GM19468 (cell line): ENCODE results near the gene EBF4.

Source experiments
- ATAC-seq: cut with Tn5 transposase; IDR thresholded peaks from one replicate; pipeline ENCODE4 v1.9.1; 2021; ENCODE audit warnings: mild to moderate bottlenecking, moderate library complexity, moderate number of reproducible peaks; ENCODE audit not compliant: unreplicated experiment; ENCODE audit errors: extremely low read depth

The EBF4 gene

DNA sequence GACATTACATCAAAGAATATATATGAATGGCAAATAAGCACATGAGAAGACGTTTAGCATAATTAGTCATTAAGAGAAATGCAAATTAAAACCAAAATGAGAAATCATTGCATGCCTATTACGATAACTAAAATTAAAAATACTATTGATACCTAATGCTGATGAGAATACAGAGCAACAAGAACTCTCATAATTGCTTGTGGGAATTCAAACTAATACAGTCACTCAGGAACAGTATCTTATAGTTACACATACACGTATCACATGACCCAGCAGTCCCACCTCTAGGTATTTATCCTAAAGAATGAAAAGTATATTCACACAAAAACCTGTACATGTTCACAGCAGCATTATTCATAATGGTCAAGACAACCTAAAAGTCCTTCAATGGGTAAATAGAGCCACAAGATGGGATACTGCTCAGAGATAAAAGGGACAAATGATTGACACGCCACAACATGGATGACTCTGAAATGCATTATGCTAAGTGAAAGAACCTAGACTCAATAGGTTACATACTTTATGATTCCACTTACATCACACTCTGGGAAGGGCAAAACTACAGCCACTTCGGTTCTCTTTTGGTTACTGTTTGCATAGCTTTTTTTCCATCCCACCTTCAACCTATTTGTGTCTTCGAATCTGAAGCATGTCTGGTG lies 91.5 kb downstream of the EBF4 start:
- ATAC-seq, result no peak

DNA sequence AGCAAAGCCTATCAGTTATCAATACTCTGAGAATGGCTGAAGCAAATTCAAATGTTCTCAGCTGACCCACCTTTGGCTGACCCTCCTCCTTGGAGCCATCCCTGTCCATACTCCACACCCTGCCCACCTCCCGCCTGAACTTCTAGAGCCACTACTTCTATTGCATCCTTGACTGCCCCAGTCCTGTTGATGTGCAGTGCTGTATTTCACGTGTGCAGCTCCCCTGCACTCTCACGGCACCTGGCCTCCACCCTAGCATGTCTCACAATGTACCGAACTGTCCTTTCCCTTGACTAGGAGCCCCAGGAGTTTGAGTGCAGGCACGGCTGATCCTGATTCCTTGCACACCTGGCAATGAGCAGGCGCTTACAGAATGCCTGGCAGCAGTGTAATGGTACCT lies 100.9 kb downstream of the EBF4 start:
- no peak for ATAC-seq

GRCh38 chr20:2794202-2794748 lies 101.7 kb downstream of the EBF4 start:
- ATAC-seq, result no peak

GRCh38 chr20:2794866-2795447 lies 102.4 kb downstream of the EBF4 start:
- ATAC-seq, result no peak

DNA sequence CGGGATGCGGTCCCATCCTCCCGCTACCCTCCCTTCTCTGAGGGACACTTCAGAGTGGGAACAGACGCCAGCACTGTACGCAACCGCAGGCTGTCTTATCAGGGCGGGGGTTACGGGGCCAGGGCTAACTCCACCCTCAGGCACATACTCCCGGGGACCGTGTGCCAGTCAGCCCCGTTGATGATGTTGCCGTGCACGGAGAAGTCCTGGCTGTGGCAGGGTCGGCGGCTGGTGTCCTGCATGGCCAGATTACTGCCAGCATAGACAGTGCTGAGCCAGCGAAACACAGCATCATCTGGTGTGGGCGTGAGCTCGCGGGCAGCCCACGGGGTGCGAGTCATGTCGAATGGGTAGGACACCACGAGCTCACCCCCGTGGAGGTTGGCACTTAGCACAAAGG lies 102.9 kb downstream of the EBF4 start:
- no peak for ATAC-seq

DNA sequence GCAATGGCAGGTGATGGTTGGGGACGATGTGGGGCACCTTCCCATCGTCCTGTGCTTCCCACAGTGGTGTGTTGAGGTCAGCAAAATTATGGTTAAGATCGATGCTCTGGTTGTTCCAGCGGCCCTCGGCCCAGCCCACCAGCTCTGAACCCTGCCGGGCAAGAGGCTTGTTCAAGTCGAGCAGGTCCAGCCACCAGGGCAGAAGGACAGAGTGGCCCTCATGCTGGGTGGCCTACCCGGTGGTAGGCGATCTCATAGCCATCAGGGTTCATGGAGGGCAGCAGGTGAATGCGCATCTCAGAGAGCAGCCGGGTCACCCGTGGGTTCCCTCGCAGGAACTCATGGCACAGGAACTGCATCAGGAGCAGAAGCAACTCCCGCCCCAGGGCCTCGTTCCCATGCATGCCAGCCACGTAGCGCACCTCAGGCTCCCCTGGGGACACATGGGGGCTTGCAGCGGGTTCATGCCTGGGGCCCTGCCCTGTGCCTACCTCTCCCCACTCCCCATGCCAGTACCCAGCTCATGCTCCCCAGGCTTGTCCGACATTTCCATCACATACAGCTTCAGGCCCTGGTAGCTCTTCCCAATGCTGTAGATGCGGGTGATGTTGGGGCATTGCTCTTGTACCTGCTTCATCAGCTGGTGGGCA lies 103.6 kb downstream of the EBF4 start:
- no peak for ATAC-seq

DNA sequence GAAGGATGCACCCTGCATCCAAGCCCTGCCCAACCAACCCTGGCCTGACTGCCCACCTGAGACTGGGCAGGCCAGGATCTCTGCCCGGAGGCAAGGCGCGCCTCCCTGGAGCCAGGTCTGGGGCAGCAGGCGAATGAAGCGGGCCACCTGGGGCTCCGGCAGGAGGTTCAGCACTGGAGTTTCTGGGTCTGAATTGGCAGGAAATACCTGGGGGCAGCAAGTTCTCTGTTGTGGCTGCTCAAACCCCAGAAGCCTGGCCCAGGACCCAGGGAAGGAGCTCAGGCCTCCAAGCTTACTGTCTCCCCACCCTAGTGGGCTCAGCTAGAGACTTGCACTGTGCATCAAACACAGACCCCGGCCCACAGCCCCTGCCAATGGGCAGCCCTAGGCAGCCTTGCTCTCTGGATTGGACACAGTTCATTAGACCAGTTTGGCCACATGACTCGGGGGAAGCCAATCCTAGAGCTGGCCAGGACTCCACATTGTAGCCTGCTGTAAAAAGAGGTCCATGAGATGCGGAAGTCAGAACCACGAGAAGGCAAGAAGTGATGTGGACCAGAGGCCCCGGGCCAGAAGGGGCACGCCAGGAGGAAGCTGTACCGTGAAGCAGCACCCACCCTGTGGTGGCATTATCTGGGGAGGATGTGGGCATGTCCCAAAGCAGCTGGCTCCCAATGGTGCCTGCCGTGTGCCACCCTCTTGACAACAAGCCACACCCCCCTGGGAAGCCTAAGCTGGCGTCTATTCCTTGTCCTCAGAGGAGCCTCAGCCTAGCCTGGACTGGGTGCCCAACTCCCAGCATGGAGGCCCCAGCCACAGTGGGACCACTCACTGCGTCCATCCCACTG lies 104.8 kb downstream of the EBF4 start:
- no peak for ATAC-seq

DNA sequence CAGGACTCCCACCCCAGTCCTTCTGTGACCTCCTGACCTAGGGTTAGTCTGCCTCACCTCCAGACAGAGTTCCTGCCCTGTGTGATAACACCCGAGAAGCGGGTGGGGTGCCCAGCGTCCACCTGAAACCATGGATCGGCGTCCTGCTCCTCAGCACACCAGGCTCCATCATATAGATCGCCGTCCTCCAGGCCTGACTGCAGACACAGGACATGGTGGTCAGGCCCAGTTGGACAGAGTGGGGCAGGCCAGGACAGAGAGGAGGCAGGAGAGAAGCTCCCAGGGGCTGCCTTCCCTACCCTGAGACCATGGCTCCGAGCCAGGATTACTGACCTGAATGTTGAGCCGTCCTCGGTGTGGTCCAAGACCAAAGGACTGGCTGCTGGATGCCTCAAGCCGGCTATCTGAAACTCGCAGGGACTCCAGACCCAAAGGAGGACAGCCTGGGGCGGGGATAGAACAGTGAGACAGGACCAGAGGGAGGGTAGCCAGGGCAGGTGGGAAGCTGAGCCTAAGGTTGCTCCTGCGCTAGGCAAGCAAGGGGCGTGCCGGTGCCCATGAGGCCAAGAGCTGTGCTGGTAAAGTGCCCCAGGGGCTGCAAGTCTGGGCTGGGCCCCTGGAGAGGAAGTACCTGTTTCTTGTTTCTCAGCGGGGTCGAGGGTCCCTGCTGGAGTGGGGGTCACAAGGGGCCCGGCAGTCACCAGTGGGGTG lies 105.7 kb downstream of the EBF4 start:
- ATAC-seq, result no peak

DNA sequence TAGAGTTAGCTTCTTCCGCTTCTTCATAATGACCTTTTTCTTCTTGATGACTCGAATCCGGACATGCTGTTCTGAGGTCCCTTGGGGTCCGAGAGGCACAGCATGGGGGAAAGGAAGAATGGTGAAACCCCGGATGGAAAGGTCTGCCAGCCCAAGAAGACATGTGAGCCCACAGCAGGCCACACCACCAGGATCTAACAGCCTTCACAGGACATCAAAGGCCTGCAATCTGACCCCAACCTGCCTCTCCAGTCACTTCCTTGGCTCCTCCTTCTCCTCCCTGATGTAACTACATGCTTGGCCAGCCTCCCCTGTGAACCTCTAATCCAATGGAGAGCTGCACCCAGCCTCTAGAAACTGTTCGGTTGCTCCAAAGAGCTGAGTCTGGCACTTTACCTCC lies 106.2 kb downstream of the EBF4 start:
- ATAC-seq, result no peak

- ATAC-seq, result no peak
These were observed 106.7 kb downstream of the EBF4 start for GRCh38 chr20:2799271-2799670.

DNA sequence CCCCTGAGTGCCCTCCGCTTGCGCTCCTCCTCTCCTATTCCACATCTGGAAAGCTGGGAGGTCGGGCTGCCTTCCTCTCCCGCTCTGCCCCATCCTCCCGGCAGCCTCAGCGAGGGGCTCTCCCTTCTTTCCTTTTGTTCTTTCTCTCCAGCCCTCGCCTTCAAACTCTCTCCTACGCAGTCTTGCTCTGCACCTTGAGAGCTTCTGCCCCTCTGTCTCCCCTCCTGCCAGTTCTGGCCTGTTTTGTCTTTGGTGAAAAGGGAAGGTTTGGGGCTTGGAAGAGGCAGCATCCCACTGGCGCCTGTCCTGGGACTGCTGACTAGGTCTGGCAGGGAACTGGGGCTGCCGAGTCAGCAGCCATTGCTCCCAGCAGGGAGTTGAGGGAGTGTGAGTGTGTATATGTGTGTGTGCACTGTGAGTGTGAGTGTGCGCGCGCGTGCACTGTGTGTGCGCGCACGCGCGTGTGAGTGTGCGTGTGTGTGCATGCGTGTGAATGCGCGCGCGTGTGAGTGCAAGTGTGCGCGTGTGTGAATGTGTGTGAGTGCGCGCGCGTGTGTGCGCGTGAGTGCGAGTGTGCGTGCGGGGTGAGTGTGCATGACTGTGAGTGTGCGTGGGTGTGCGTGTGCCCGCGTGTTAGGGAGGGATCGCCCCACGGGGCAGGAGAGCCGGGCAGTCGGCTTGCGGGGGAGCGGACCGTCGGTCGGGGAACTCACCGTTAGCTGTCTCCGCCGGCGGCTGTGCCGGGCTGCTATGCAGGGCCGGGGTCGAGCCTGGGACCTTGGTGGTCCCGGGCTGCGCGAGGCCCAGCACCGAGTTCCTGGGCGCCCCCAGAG lies 107.3 kb downstream of the EBF4 start:
- no peak for ATAC-seq

GRCh38 chr20:2800521-2801285 lies 108.1 kb downstream of the EBF4 start, which contains the start of gene CPXM1:
CPXM1 (minus strand) TSS chr20:2800627; CDS start chr20:2800572, 55 bp downstream.
- no peak for ATAC-seq

DNA sequence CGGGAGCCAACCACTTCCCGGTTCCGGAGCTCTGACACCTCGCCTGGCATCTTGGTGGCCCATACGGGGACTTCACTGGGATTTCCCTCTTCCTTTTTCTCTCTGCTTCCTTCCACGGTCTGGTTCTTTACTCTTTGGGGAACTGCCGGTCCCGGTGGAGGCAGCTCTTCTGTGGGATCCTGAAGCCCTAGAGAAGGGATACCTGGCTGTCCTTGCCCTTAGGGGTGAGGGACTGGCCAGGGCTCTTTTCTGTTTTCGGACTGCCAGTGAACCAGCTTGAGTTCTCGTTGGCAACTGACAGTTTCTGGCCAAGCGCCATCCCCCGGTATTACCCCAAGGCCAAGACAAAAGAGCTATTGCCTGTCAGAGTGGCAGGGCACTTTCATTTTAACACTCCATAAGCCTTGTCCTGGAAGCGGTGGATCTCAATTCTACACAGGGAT lies 108.7 kb downstream of the EBF4 start:
- ATAC-seq, result no peak

- ATAC-seq, result no peak
These were observed 111.7 kb downstream of the EBF4 start for GRCh38 chr20:2804041-2804828.

DNA sequence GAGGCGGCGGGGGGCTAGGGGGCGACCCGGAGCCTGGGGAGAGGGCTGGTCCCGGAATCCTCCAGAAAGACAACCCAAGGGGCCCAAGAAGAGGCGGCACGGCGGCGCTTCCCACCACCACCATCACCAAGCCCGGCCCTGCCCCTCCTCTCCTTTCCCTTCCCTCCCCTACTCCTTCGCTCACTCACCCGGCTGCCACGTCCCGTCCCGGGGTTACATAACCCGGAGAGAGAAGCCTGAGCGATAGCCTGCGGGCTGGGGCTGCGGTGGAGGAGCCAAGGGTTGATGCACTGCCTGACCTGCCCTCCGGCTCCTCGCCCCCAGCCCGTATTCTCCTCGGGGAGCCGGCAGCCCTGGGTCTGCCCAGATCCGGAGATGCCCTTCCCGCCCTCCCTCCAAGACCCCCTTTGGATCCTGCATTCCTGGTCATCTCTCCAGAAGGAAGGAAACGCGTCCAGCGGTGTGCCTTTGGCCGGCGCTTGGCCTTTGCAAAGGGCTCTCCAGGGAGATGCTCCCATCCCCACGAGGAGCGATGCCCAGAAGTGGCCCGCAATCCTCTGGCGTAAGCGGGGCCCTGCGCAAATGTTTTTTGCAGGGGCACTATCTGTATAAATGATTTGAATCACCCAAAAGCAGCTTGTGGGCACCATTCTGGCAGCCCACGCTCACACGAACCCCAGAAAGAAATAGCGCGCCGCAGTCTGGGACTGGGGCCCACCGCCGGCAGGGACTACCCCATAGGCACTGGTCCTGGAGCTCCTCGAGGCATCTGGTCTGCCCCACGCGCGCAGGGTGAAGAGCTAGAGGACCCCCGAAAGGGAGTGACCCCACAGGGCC lies 112.5 kb downstream of the EBF4 start:
- no peak for ATAC-seq

DNA sequence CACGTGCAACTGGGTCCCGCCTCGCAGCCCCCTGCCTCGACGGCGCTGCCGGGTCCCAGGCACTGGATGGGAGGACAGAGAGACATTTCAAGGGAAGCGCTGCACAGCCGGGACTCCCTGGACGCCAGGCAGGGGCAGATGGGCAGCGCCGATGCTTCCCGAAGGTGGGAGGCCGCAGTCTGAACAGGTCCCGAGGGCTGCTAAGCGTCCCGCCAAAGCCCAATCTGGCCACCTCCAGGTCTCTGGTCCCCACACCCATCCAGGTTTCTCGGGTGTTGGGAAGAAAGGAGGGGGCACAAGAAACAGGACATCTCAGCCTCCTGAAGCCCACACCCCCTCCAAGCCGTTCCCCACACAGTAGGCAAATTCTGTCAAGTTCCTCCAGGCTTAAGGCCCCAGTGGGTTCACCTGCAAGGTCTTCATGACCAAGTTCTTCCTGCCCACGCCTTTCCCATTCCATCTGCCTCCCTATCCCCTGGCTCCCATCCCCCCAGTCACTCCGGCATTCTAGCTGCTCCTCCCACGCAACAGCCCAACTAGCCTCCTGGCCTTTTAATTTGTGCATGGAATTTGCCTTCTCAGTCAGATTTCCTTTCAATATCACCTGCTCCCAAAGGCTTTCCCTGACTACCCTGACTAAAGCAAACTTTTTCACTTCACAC lies 113.2 kb downstream of the EBF4 start:
- no peak for ATAC-seq
